Fibroblast of the aortic adventitia (primary cell): ENCODE results near the gene RP2. TPM values are rescaled to one million over a fixed set of nuclear protein-coding genes. Genes with fewer than 3 reads are reported as not detected.

Experiments used
- DNase-seq: peaks from one replicate; pipeline ENCODE4 v3.0.0-alpha.2; 2010; ENCODE audit warnings: low read depth
- H3K4me3 ChIP-seq: 2 replicates; pipeline ENCODE4 v1.5.1; 2011; ENCODE audit warnings: low read depth, mild to moderate bottlenecking, control low read depth, low read length, moderate library complexity
- CTCF ChIP-seq: IDR thresholded peaks from 2 replicates; pipeline ENCODE4 v1.5.1; 2011; ENCODE audit warnings: mild to moderate bottlenecking, low read length, control low read depth, inconsistent platforms; ENCODE audit not compliant: insufficient read depth
- total RNA-seq: library from RNA; depleted of rRNA; stranded (reverse); fragments of >200 nt; gene quantifications from 2 replicates; pipeline ENCODE4 v1.2.3, GENCODE V29; 2012; ENCODE audit warnings: low replicate concordance

The RP2 gene
- total RNA-seq, 1 donor = 23.3 TPM

- DNase-seq = no peak
- no peak overlapping the region for H3K4me3 ChIP-seq
- TF ChIP-seq CTCF = no peak
These were observed 61.4 kb downstream of the RP2 start for GRCh38 chrX:46898207-46898606.

- peak; percentile 56 for TF ChIP-seq CTCF
- peak overlapping the region; percentile 73 for H3K4me3 ChIP-seq
- DNase-seq = peak; percentile 66
These were observed 66.8 kb downstream of the RP2 start for GRCh38 chrX:46903458-46904242.

- DNase-seq = no peak
- no peak overlapping the region for H3K4me3 ChIP-seq
- TF ChIP-seq CTCF = no peak
These were observed 67.8 kb downstream of the RP2 start for GRCh38 chrX:46904626-46905025.

GRCh38 chrX:46910415-46910814 lies 73.6 kb downstream of the RP2 start:
- TF ChIP-seq CTCF = no peak
- no peak for DNase-seq
- no peak overlapping the region for H3K4me3 ChIP-seq

- no peak for TF ChIP-seq CTCF
- peak; percentile 63 for DNase-seq
- H3K4me3 ChIP-seq = peak within 1 kb of the TSS; percentile 69
These were observed 75.3 kb downstream of the RP2 start, which contains the start of gene JADE3 for GRCh38 chrX:46912098-46912602. Gene JADE3 (plus strand): TSS chrX:46912421. CDS start chrX:46984895, 72,474 bp downstream.

- H3K4me3 ChIP-seq = peak overlapping the region; percentile 69
- TF ChIP-seq CTCF = peak; percentile 59
- peak; percentile 14 for DNase-seq
These were observed 76.0 kb downstream of the RP2 start for GRCh38 chrX:46912603-46913491.
